Cardiac septum (tissue), 1 donor: ENCODE results near the gene RTN1. TPM values are rescaled to one million over a fixed set of nuclear protein-coding genes. Genes with fewer than 3 reads are reported as not detected.
"Not testable (repeated sequence)": the region's sequence is repeated elsewhere in the genome, so short reads cannot be mapped to it uniquely, and the experiment has no call there.

ENCODE experiments used
- DNase-seq: peaks from one replicate; pipeline ENCODE4 v3.0.0-alpha.2; 2020; ENCODE audit warnings: low spot score
- intact Hi-C: fragments of 100-400 bp; cut with DNase I; formaldehyde crosslinking; loops from one replicate; pipeline ENCODE4 v1.14.0; 2022
- total RNA-seq: library from RNA; stranded (reverse); fragmentation: NEBNext Ultra II Directional; extraction: Animal tissue kit (Norgen Biotek cat#: 25700); gene quantifications from one replicate; pipeline ENCODE4 v1.2.1, GENCODE V29; 2021
- donor health status: DM: no; HTN: no; CAD: no.

Gene RTN1
- total RNA-seq, 1 donor from 2014 or later: 0.97 TPM

GRCh38 chr14:59656473-59656872, 214.1 kb downstream of the RTN1 start:
- intact Hi-C loops: no loop called here
- no peak for DNase-seq

- intact Hi-C loops, DNase-seq: not testable (repeated sequence)
Observed at GRCh38 chr14:59654131-59654530, 216.4 kb downstream of the RTN1 start.

GRCh38 chr14:59646832-59647231, 223.7 kb downstream of the RTN1 start:
- intact Hi-C loops: not testable (repeated sequence)

GRCh38 chr14:59638885-59639284, 231.7 kb downstream of the RTN1 start:
- intact Hi-C loops: no loop called here
- DNase-seq: no peak

More at GRCh38 chr14:59646832-59647231, 223.7 kb downstream of the RTN1 start:
- DNase-seq: not testable (repeated sequence)

GRCh38 chr14:59634617-59635016, 236.0 kb downstream of the RTN1 start:
- intact Hi-C loops: no loop called here
- DNase-seq: no peak

- DNase-seq: no peak
- intact Hi-C loops: no loop called here
Observed at GRCh38 chr14:59633486-59633885, 237.1 kb downstream of the RTN1 start.

GRCh38 chr14:59632381-59632780, 238.2 kb downstream of the RTN1 start:
- intact Hi-C loops: no loop called here
- DNase-seq: no peak

GRCh38 chr14:59631237-59631636, 239.3 kb downstream of the RTN1 start:
- intact Hi-C loops: no loop called here
- no peak for DNase-seq

GRCh38 chr14:59630288-59630963, 240.2 kb downstream of the RTN1 start:
- intact Hi-C loops: no loop called here
- no peak for DNase-seq

- DNase-seq: no peak
- intact Hi-C loops: no loop called here
Observed at GRCh38 chr14:59629444-59630287, 240.9 kb downstream of the RTN1 start.

- intact Hi-C loops: no loop called here
- DNase-seq: no peak
Observed at GRCh38 chr14:59627011-59627520, 243.5 kb downstream of the RTN1 start.

- intact Hi-C loops: no loop called here
- DNase-seq: no peak
Observed at GRCh38 chr14:59622631-59623030, 247.9 kb downstream of the RTN1 start.

- intact Hi-C loops: no loop called here
- DNase-seq: no peak
Observed at GRCh38 chr14:59619061-59619460, 251.5 kb downstream of the RTN1 start.

GRCh38 chr14:59601056-59601455, 269.5 kb downstream of the RTN1 start:
- intact Hi-C loops: no loop called here
- DNase-seq: no peak

- DNase-seq: no peak
- intact Hi-C loops: no loop called here
Observed at GRCh38 chr14:59600211-59600945, 270.2 kb downstream of the RTN1 start.

- intact Hi-C loops: no loop called here
- DNase-seq: no peak
Observed at GRCh38 chr14:59595071-59595470, 275.5 kb downstream of the RTN1 start.

GRCh38 chr14:59591641-59592370, 278.8 kb downstream of the RTN1 start:
- DNase-seq: no peak
- intact Hi-C loops: no loop called here

- DNase-seq: no peak
- intact Hi-C loops: no loop called here
Observed at GRCh38 chr14:59588101-59588500, 282.5 kb downstream of the RTN1 start.

GRCh38 chr14:59585891-59586554, 284.6 kb downstream of the RTN1 start:
- no peak for DNase-seq
- intact Hi-C loops: no loop called here
